Measurements from ENCODE around the gene CELA3B. TPM values are rescaled to one million over a fixed set of nuclear protein-coding genes. Genes with fewer than 3 reads are reported as not detected.
"Not testable (repeated sequence)": the region's sequence is repeated elsewhere in the genome, so short reads cannot be mapped to it uniquely, and the experiment has no call there.

The CELA3B gene
- total RNA-seq, 2 donors from 2014 or later: 12,815 to 27,120 TPM

DNA sequence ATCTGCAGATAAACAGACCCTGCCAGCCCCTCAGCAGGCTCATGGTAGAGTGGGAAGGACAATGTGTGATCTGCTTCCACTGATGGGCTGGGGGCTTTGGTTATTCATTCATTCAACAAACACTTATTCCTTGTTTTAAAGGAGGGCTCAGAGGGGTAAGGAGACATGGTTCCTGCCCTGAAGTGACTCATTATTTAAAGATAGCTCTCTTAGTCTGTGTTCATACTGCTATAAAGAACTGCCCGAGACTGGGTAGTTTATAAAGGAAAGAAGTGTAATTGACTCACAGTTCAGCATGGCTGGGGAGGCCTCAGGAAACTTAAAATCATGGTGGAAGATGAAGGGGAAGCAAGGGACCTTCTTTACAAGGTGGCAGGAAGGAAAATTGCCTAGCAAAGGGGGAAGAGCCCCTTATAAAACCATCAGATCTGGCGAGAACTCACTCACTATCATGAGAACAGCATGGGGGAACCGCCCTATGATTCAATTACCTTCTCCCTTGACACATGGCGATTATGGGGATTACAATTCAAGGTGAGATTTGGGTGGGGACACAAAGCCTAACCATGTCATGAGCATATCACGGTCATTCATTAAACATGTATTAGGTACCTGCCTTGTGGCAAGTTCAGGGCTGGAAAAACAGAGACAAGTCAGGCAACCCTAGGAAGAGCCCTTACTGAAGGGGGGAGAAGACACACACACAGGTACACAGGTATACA is 13.0 kb downstream of the CELA3B start:
- H3K27me3 ChIP-seq; H3K4me3 ChIP-seq; H3K36me3 ChIP-seq (replicated peaks in 1 of 2; ENCODE audit: insufficient read depth in 1 of 2, low read depth in 2 of 2); H3K9me3 ChIP-seq; intact Hi-C loops (cut with DNase I): not testable (repeated sequence)
- DNase-seq: peak in 1 of 4 donors; percentile 33
- H3K4me1 ChIP-seq: peaks cover 15% of the 10 kb centered on the region
- peak in 2 of 3 donors; percentile 11 to 22 for TF ChIP-seq POLR2A (IDR thresholded peaks at IDR 0.05)
- WGBS, 2 donors: 40 to 56% methylated on average over 3 of the region's 5 CpGs
- H3K27ac ChIP-seq: peak overlapping the region; percentile 21 to 47 (median 36)
- peak; percentile 25 for ATAC-seq

DNA sequence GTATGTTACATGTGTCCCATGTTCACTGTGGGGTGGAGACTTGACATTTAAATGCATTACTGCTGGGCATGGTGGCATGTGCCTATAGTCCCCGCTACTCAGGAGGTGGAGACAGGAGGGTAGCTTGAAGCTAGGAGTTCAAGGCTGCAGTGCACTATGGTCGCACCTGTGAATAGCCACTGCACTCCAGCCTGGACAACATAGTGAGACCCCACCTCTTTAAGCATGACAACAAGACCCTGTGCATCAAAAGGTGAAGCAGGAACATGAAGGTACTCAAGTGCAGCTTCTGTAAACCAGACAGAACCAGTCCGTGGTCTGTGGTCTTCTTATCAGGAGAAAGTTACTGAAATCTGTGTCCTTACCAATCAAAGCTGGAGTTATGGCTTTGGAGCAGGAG is 15.4 kb downstream of the CELA3B start:
- intact Hi-C loops (cut with DNase I); H3K27me3 ChIP-seq; ATAC-seq; H3K9me3 ChIP-seq; H3K36me3 ChIP-seq (replicated peaks in 1 of 2; ENCODE audit: insufficient read depth in 1 of 2, low read depth in 2 of 2); H3K4me3 ChIP-seq: not testable (repeated sequence)
- WGBS, 2 donors: 34 to 53% methylated on average over 3 of the region's 3 CpGs
- Histone ChIP-seq H3K27ac (peak overlapping the region in 3 of 4 donors; percentile 22 to 60 (median 48)), H3K4me1 (peaks cover 31% of the 10 kb centered on the region)
- peak; percentile 20 to 64 (median 50) for TF ChIP-seq POLR2A (IDR thresholded peaks at IDR 0.05)
- DNase-seq: peak; percentile 43 to 56 (median 54)

DNA sequence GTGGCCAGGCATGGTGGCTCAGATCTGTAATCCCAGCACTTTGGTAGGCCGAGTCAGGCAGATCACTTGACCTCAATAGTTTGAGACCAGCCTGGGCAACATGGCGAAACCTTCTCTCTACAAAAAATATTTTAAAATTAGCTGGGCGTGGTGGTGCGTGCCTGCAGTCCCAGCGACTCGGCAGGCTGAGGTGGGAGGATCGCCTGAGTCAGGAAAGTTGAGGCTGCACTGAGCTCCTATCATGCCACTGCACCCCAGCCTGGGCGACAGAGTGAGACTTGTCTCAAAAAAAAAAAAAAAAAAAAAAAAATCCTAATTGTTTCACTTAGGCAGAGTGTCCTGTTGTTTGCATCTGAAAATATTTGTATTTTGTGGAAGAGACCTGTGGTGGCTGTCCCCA is 17.9 kb downstream of the CELA3B start:
- peak overlapping the region in 3 of 4 donors; percentile 90 to 97 (median 96) for H3K27ac ChIP-seq
- H3K4me1 ChIP-seq: peaks cover 55% of the 10 kb centered on the region
- H3K9me3 ChIP-seq; H3K4me3 ChIP-seq; H3K27me3 ChIP-seq; ATAC-seq; H3K36me3 ChIP-seq (replicated peaks in 1 of 2; ENCODE audit: insufficient read depth in 1 of 2, low read depth in 2 of 2); intact Hi-C loops (cut with DNase I): not testable (repeated sequence)
- peak; percentile 46 to 57 (median 54) for DNase-seq
- WGBS, 2 donors: 33 to 47% methylated on average over 8 of the region's 8 CpGs

DNA sequence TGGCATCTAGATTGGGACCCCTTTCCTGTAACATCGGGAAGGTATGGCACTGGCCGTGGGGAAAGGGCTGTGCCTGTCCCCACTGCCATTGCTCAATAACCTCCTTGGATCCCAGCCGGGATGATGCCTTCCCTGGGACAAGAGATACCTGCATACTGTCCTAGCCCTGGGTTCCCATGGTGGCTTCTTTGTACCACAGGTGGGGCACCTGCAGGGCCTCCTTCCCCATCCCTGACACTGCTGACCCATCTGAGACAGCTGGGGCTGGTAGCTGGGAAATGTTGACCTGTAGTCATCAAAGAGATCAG is 19.8 kb downstream of the CELA3B start:
- Histone ChIP-seq H3K27ac (peak overlapping the region; percentile 52 to 97 (median 93)), H3K4me1 (peaks cover 72% of the 10 kb centered on the region)
- H3K4me3 ChIP-seq; ATAC-seq; intact Hi-C loops (cut with DNase I); H3K27me3 ChIP-seq; H3K9me3 ChIP-seq; H3K36me3 ChIP-seq (replicated peaks in 1 of 2; ENCODE audit: insufficient read depth in 1 of 2, low read depth in 2 of 2): not testable (repeated sequence)
- 44 to 51% methylated on average over 3 of the region's 3 CpGs for WGBS, 2 donors
- DNase-seq: peak; percentile 36 to 54 (median 48)

DNA sequence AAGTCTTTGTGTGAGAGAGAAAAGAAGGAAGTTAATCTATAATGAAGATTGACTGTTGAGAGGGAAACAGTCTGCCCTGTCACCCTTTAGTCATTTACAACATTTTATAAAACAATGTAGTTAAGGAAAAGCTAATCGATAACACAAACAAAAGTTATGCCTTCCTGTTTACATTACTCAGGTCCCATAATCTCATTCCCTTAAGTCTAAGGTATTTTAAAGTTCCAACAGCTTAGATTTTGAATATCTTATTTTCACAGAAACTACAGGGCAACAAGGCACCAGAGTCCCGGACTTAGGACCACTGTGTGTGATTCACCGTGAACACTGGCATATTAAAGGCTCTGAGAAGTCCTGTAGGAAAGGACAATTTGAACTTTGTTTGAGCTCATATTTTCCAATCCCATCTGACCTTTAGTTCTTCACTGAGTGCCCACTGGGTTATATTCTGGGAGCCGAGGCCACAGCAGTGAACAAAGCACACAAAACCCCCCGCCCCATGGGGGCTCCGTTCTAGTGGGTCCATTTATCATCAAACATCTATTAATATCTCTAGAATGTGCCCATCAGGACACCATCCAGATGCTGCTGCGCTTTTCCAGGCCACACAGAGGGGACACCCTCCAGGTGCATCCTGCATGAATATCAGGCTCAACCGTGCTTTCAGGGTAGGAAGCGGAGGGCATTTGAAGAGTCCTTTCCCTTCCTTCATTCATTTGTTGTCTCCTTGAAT is 21.2 kb downstream of the CELA3B start:
- H3K27ac ChIP-seq: peak overlapping the region; percentile 67 to 97 (median 93)
- peak in 1 of 3 donors; percentile 1 for TF ChIP-seq POLR2A (IDR thresholded peaks at IDR 0.05)

DNA sequence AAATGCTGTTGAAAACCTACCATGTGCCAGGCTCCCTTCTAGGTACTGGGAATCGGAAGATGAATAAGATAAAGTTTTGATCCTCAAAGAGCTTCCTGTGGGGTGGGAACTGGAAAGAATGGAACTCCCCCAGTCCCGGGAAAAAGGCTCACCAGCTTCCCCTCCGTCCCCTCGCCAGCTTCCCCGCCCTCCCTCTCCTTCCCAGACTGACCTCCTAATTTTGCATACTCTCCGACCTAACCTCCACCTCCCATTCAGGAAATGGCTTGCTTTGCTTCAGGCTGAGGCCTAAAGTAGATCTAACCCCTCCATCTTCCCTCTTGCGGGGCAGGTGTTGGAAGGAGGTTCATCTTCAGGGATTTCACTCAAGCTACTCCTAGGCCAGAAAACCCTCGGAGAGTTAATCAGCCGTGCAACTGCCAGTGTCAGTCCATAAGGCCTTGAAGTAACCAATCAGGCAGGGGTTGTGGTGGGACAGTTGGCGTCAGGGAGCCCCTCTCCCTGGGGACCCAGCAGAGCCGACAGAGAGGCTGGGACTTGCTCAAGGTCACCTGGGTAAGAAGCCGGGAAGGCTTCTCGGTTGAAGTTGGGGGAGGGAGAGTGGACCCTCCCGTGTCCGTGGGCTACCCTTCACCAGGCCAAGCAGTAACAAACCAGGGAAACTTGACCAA is 21.9 kb downstream of the CELA3B start:
- H3K27me3 ChIP-seq; H3K4me3 ChIP-seq; ATAC-seq; intact Hi-C loops (cut with DNase I); H3K9me3 ChIP-seq; H3K36me3 ChIP-seq (replicated peaks in 1 of 2; ENCODE audit: insufficient read depth in 1 of 2, low read depth in 2 of 2): not testable (repeated sequence)
- 24 to 35% methylated on average over 6 to 15 of the region's 15 CpGs for WGBS, 2 donors
- TF ChIP-seq POLR2A (IDR thresholded peaks at IDR 0.05): peak in 2 of 3 donors; percentile 12 to 45
- Histone ChIP-seq H3K27ac (peak overlapping the region; percentile 67 to 97 (median 93)), H3K4me1 (peaks cover 61% of the 10 kb centered on the region)
- peak; percentile 36 to 61 (median 51) for DNase-seq

More for the DNA sequence above, 21.2 kb downstream of the CELA3B start:
- intact Hi-C loops (cut with DNase I); H3K4me3 ChIP-seq; H3K27me3 ChIP-seq; H3K36me3 ChIP-seq (replicated peaks in 1 of 2; ENCODE audit: insufficient read depth in 1 of 2, low read depth in 2 of 2); H3K9me3 ChIP-seq: not testable (repeated sequence)
- peak; percentile 3 for ATAC-seq
- H3K4me1 ChIP-seq: peaks cover 62% of the 10 kb centered on the region
- WGBS, 2 donors: 8 to 10% methylated on average over 8 to 9 of the region's 9 CpGs
- DNase-seq: peak; percentile 37 to 49 (median 48)

DNA sequence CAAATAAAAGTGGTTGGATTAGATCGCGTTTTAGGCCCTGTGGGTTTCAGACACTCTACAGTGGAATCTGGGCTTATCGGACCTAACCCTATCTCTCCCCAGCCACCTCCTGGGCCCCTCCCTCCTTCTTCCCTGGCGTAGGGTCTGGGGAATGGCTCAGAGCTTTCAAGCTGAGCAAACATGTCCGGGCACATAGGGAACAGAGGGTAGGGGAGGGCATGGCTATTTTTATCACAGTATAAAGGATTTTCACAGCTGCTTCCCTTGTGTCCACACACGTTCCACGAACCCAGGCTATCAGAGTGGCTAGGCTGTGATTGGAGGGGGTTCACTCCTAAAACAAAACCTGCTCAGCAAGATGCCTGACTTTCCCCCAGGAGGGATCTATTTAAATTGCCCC is 22.8 kb downstream of the CELA3B start:
- ATAC-seq (peak; percentile 68), DNase-seq (peak; percentile 88 to 94 (median 90))
- Histone ChIP-seq H3K27ac (peak overlapping the region; percentile 90 to 97 (median 94)), H3K4me1 (peaks cover 61% of the 10 kb centered on the region)
- 17 to 20% methylated on average over 5 to 7 of the region's 7 CpGs for WGBS, 2 donors
- H3K36me3 ChIP-seq (replicated peaks in 1 of 2; ENCODE audit: insufficient read depth in 1 of 2, low read depth in 2 of 2); H3K4me3 ChIP-seq; H3K27me3 ChIP-seq; H3K9me3 ChIP-seq; intact Hi-C loops (cut with DNase I): not testable (repeated sequence)
- TF ChIP-seq POLR2A (IDR thresholded peaks at IDR 0.05): peak in 1 of 3 donors; percentile 50

DNA sequence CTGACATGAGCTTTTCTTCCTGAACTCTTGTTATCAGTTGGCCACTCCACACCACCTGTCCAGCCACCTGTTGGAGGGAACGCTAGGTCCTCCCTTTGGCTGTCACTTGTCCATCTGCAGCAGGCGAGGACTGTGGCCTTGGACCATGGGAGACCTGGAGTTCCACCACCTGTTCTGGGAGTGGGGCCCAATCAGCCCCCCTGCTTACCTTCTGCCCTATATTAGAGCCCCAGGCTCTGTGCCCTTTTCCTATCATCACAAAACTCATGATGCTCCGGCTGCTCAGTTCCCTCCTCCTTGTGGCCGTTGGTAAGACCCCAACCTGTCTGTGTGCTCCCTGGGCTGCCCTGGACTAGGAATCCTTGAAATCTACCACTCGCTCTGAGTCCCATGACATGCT is 24.6 kb downstream of the CELA3B start, which contains the start of gene CELA3A:
Gene CELA3A, plus strand, starts transcription at position 249 of the 400 bp plus-strand sequence. Its CDS starts 18 bp downstream, at position 267.
- peak; percentile 62 to 98 (median 96) for TF ChIP-seq POLR2A (IDR thresholded peaks at IDR 0.05)
- TF ChIP-seq, protein P1, sequence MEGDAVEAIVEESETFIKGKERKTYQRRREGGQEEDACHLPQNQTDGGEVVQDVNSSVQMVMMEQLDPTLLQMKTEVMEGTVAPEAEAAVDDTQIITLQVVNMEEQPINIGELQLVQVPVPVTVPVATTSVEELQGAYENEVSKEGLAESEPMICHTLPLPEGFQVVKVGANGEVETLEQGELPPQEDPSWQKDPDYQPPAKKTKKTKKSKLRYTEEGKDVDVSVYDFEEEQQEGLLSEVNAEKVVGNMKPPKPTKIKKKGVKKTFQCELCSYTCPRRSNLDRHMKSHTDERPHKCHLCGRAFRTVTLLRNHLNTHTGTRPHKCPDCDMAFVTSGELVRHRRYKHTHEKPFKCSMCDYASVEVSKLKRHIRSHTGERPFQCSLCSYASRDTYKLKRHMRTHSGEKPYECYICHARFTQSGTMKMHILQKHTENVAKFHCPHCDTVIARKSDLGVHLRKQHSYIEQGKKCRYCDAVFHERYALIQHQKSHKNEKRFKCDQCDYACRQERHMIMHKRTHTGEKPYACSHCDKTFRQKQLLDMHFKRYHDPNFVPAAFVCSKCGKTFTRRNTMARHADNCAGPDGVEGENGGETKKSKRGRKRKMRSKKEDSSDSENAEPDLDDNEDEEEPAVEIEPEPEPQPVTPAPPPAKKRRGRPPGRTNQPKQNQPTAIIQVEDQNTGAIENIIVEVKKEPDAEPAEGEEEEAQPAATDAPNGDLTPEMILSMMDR (IDR thresholded peaks at IDR 0.05): peak in 2 of 7 experiments; percentile 7 to 22
- DNase-seq: peak; percentile 94 to 97 (median 97)
- intact Hi-C loops (cut with DNase I): no loop called here
- peaks cover 57% of the 10 kb centered on the region for H3K4me1 ChIP-seq
- H3K36me3 ChIP-seq (replicated peaks in 1 of 2; ENCODE audit: insufficient read depth in 1 of 2, low read depth in 2 of 2): no peaks in the 10 kb centered on the region
- H3K27ac ChIP-seq: peak within 1 kb of the TSS; percentile 90 to 97 (median 94)
- no peaks in the 10 kb centered on the region for H3K27me3 ChIP-seq
- H3K4me3 ChIP-seq: peak within 1 kb of the TSS; percentile 57 to 65
- ATAC-seq: peak; percentile 62
- H3K9me3 ChIP-seq: no peaks in the 10 kb centered on the region
- 37 to 38% methylated on average over 5 of the region's 5 CpGs for WGBS, 2 donors

DNA sequence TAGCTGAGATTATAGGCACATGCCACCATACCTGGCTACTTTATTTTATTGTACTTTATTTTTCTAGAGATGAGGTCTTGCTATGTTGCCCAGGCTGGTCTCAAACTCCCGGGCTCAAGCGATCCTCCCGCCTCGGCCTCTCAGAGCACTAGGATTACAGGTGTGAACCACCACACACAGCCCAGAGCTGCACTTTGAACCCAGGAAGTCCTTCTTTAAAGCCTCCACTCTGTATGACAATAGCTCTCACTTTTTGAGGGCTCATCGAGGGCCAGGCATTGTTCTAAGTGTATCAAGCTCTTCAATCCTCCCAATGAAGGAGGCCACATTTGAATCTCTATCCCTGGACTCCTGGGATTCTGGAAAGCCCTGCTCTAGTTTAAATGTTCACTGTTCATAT is 25.6 kb downstream of the CELA3B start:
- intact Hi-C loops (cut with DNase I); H3K27me3 ChIP-seq; H3K9me3 ChIP-seq; ATAC-seq; H3K36me3 ChIP-seq (replicated peaks in 1 of 2; ENCODE audit: insufficient read depth in 1 of 2, low read depth in 2 of 2): not testable (repeated sequence)
- 44 to 49% methylated on average over 1 to 4 of the region's 5 CpGs for WGBS, 2 donors
- peak in 3 of 4 donors; percentile 13 to 26 (median 24) for DNase-seq
- Histone ChIP-seq H3K4me3 (peak overlapping the region; percentile 57 to 65), H3K4me1 (peaks cover 47% of the 10 kb centered on the region), H3K27ac (peak overlapping the region; percentile 90 to 97 (median 94))

Data from body of pancreas (tissue), 4 donors.